Ishikawa (cell line): ENCODE results near the gene IFI27.

Source experiments
- EGR1 ChIP-seq: IDR thresholded peaks from 2 replicates; pipeline ENCODE4 v1.6.1; 2012
- EP300 ChIP-seq: IDR thresholded peaks from 2 replicates; pipeline ENCODE4 v1.6.1; 2012; ENCODE audit warnings: borderline replicate concordance
- MAX ChIP-seq: IDR thresholded peaks from 2 replicates; pipeline ENCODE4 v1.6.1; 2012
- NFIC ChIP-seq: IDR thresholded peaks from 2 replicates; pipeline ENCODE4 v1.6.1; 2012
- RAD21 ChIP-seq: IDR thresholded peaks from 2 replicates; pipeline ENCODE4 v1.6.1; 2012; ENCODE audit warnings: low read depth
- REST ChIP-seq: IDR thresholded peaks from 2 replicates; pipeline ENCODE4 v1.6.1; 2012; ENCODE audit warnings: low read depth, mild to moderate bottlenecking
- TAF1 ChIP-seq: IDR thresholded peaks from 2 replicates; pipeline ENCODE4 v1.6.1; 2012; ENCODE audit warnings: low read depth, mild to moderate bottlenecking
- TEAD4 ChIP-seq: IDR thresholded peaks from 2 replicates; pipeline ENCODE4 v1.6.1; 2012
- YY1 ChIP-seq: IDR thresholded peaks from 2 replicates; pipeline ENCODE4 v1.6.1; 2012; ENCODE audit warnings: low read depth

DNA sequence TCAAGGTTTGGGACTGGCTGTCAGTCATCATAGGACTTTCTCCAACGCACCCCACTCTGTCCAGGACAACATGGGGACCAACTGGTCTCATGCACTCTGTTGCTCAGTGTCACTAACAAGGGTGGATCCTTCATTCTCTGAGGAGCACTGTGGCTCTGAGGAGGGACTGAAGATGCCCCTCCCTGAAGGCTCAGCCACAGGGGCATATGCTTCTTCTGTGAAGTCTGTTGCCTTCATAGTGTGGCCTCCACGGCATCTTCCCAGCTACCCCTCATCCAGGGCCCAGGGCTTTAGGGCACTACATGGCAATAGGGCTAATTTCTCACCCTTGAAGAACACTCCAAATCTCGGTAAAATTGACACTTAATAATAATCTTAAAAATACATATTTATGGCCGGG lies 33.2 kb downstream of the IFI27 start:
- TF ChIP-seq REST (no peak), TEAD4 (no peak), YY1 (no peak), NFIC (no peak), EP300 (no peak), RAD21 (no peak), TAF1 (no peak), EGR1 (no peak), MAX (no peak)
